NK-92 (cell line): ENCODE results near the gene LGR4.
A peak's percentile ranks its signal among the peaks of the same experiment; 100 is the strongest.
"Not testable (repeated sequence)": the region's sequence is repeated elsewhere in the genome, so short reads cannot be mapped to it uniquely, and the experiment has no call there.

Source experiments
- DNase-seq: peaks from one replicate; lab custom pipeline; 2025; ENCODE audit not compliant: unreplicated experiment; lab: John Stamatoyannopoulos, UW

The LGR4 gene, protein sequence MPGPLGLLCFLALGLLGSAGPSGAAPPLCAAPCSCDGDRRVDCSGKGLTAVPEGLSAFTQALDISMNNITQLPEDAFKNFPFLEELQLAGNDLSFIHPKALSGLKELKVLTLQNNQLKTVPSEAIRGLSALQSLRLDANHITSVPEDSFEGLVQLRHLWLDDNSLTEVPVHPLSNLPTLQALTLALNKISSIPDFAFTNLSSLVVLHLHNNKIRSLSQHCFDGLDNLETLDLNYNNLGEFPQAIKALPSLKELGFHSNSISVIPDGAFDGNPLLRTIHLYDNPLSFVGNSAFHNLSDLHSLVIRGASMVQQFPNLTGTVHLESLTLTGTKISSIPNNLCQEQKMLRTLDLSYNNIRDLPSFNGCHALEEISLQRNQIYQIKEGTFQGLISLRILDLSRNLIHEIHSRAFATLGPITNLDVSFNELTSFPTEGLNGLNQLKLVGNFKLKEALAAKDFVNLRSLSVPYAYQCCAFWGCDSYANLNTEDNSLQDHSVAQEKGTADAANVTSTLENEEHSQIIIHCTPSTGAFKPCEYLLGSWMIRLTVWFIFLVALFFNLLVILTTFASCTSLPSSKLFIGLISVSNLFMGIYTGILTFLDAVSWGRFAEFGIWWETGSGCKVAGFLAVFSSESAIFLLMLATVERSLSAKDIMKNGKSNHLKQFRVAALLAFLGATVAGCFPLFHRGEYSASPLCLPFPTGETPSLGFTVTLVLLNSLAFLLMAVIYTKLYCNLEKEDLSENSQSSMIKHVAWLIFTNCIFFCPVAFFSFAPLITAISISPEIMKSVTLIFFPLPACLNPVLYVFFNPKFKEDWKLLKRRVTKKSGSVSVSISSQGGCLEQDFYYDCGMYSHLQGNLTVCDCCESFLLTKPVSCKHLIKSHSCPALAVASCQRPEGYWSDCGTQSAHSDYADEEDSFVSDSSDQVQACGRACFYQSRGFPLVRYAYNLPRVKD

GRCh38 chr11:27472398-27473016, at the start of gene LGR4:
LGR4 (minus strand) TSS chr11:27472790; CDS start chr11:27472302, 488 bp downstream.
- DNase-seq, result no peak

GRCh38 chr11:27520226-27520625, 47.6 kb upstream of the LGR4 start:
- DNase-seq, result no peak

DNA sequence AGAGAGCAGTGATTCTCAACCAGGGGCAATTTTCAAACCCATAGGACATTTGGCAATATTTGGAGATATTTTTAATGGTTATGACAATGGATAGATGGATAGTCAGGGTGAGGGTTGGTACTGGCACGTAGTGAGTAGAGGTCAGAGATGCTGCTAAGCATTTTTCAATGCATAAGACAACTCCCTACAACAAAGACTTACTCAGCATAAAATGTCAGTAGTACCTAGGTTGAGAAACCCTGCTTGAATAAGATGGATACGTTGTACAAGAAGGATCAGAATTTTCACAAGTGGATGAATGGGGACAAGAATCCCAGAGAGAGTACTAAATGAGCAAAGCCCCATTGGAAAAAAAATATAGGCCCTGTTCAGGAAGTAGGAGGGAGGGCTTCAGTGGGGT, 45.9 kb upstream of the LGR4 start:
- DNase-seq, result no peak

DNA sequence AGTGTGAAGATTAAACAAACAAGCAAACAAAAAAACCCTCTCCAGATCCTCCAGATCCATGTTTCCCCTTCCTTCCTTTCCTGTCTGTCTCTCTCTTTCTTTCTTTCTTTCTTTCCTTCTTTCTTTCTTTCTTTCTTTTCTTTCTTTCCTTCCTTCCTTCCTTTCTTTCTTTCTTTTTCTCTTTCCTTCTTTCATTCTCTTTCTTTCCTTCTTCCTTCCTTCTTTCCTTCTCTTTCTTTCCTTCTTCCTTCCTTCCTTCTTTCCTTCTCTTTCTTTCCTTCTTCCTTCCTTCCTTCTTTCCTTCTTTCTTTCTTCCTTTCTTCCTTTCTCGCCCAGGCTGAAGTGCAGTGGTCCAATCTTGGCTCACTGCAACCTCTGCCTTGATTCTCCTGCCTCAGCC, 44.9 kb upstream of the LGR4 start:
- not testable (repeated sequence) for DNase-seq

DNA sequence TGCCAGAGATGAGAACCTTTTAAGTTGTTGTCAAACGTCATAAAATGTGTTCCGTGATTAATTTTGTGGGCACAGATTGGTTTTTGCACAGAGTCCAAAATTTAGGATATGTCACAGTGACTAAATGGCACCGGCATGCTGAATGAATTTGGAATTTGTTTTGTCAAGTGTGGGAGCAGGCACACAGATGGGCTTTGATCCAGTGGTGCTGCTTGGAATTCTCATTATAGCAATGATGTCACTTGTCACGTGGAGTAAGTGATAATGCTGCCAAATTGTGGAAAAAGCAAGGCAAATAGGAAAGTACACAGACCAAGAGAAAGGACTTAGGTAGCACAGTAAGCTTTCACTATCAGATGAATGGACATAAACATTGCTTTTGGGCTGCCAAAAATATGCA, 42.0 kb upstream of the LGR4 start:
- DNase-seq, result no peak

DNA sequence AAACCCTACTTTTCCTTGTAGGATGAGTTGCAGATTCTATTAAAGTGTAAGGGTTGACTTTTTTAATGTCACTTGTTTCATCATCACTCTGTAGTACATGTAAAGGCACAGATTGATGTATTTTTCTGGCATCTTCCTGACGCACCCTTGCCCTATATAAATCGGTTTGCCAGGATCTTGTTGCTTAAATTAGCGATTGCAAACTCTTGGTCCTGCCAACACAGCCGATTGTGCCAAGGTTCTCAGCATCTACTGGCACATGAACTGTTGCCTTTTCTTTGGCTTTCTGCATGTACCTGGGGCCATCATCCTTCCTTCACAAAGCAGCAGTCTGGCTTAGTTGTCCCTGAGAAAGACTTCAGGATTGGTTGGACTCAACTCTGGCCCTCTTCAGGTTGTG, 41.5 kb upstream of the LGR4 start:
- DNase-seq, result no peak

- no peak for DNase-seq
Measured at GRCh38 chr11:27513389-27513788, 40.8 kb upstream of the LGR4 start.

DNA sequence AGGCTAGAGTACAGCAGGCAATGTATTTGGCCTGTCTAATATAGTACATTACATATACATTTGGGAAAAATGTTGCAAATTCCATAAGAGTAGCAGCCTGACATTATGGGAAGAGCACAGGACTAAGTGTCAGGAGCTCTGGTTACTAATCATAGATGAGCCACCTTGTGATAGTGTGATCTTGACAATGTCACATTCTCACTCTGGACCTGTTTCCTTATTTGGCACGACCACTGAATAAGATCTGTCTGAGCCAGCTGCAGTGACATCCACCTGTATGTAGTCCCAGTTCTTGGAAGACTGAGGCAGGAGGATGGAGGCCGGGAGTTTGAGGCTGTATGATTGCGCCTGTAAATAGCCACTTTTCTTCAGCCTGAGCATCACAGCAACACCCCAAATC, 39.6 kb upstream of the LGR4 start:
- no peak for DNase-seq

DNA sequence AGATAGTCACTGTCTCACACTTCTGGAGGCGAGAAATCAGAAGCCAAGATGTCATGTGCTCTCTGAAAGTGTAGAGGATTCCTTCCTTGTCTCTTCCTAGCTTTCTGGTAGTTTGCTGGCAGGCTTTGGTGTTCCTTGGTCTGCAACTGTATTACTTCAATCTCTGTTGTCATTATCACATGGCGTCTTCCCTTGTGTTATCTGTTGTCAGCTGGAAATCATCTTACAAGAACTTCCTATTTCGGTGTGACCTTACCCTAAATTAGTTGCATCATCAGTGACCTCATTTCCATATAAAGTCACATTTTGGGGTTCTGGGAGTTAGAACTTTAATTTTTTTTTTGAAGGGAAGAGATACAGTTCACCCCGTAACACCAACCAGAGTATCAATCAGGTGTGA, 37.3 kb upstream of the LGR4 start:
- DNase-seq, result no peak

GRCh38 chr11:27507557-27508322, 35.1 kb upstream of the LGR4 start:
- DNase-seq, result no peak

DNA sequence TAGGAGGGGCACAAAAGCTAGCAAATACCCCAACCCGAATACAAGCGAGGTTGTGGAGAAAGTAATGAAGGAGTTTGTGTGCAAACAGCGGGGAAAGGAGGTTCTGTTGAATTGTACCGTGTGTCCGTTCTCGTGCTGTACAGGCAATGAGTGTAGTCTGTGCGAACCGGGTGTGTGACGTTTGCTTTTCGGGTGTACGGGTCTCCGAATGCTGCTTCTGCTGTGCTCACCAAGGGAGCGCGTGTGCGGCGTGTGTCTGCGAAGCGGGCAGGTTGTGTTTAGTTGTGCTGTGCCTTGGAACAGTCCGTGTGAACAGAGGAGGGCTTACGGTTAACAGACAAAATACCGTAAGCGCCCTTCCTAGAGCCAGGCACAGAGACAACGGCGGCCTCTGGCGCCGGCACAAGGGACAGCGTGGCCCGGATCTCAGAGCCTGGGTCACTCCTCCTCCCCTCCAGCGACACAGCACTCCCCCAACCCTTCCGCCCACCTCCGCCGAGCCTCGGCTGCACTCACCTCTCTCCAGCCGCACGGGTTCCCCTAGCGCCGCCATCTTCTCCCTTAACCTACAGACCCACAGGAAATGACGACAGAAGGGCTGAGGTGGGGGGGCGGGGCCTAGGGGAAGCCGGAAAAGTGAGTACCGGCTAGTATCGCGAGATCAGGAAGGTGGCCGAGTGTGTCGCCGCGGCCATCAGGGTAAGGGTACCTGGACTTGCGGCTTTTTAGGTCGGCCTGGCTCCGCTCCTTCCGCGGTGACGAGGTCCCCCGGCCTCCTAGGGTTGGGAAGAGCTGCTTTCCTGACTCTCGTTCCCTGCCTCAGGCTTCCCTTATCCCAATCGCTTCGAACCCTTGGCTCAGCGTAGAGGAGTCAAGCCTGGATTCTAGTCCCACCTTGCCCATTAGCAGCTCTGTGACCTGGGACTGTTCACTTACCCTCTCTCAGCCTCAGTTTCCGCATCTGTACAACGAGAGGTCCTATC, 33.9 kb upstream of the LGR4 start, which contains the start of gene LIN7C:
Gene LIN7C (minus strand): TSS at position 570 of the 983 bp plus-strand sequence. CDS start 17 bp downstream, at position 553.
- DNase-seq, result peak; percentile 90

GRCh38 chr11:27505781-27506180, 33.2 kb upstream of the LGR4 start:
- DNase-seq, result no peak

GRCh38 chr11:27504205-27504604, 31.6 kb upstream of the LGR4 start:
- DNase-seq, result no peak

DNA sequence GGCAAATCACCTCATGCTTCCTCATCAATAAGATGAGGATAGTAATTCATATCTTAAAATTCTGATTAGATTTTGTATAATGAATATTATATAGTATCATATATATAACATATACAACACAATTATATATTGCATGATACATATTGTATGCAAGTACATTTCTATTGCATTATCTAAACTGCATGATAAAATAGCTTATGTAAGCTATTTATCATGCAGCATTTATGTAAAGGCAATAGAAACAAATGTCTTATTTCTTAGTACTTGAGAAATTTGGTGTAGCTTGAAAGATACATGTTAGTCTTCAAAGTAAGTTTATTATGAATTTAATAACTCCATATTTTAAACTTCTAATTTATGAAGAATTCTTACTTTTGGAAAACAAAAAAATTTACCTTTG, 28.5 kb upstream of the LGR4 start:
- DNase-seq, result no peak

GRCh38 chr11:27497911-27498310, 25.3 kb upstream of the LGR4 start:
- DNase-seq, result no peak

DNA sequence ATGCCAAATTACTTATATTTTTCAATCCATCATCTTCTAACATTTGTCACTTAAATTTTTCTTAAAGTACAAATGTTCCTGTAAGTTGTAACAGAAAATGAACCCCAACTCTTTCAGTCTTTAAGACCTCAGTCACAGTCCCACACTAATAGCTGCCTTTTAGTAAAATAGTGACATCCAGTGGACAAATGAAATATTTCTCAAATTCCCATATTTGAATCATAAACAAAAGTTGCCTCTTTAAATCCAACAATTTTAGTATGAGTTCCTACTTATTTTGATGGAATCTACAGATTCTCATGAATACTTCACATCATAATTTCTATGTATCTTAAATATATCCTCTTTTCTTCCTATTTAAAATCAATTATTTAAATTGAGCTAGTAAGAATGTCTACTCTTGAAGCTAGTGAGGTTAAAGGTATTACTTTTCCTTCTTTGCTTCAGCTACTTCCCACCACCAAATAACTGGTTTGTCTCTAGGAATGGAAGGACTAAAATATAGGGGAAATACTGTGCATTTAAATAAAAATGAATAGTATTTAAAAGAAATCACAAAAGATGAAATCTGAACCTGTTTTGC, 24.8 kb upstream of the LGR4 start:
- no peak for DNase-seq

- DNase-seq, result no peak
Measured at GRCh38 chr11:27496461-27496860, 23.9 kb upstream of the LGR4 start.

GRCh38 chr11:27495710-27496300, 23.2 kb upstream of the LGR4 start:
- no peak for DNase-seq

DNA sequence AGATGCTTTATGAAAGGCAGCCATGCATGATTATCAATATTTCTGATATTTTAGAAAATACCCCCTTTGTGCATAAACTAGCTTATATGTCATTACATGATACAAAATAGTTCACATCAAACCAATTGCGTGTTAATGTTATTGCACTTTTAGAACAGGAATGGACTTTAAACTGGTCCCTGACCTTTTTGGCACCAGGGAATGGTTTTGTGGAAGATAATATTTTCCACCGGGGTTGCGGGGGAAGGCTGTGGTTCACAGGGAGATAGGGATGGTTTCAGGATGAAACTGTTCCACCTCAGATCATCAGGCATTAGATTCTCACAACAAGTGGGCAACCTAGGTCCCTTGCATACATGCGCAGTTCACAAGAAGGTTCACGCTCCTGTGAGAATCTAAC, 16.5 kb upstream of the LGR4 start:
- no peak for DNase-seq
